SU-DHL-6 (cell line): ENCODE results near the gene OSGEPL1.
"Not testable (repeated sequence)": the region's sequence is repeated elsewhere in the genome, so short reads cannot be mapped to it uniquely, and the experiment has no call there.

Experiments used
- H2AFZ ChIP-seq: fragments of 200-600 bp; sonication (generic); 2 replicates; pipeline ENCODE4 v1.6.1; 2014; ENCODE audit warnings: low read depth, mild to moderate bottlenecking, moderate library complexity, mixed read lengths, antibody characterized with exemption, low read length; ENCODE audit not compliant: severe bottlenecking
- H3F3A ChIP-seq: fragments of 200-600 bp; shearing (Covaris generic); 2 replicates; pipeline ENCODE4 v1.6.0; 2016; ENCODE audit warnings: antibody characterized with exemption, mild to moderate bottlenecking; ENCODE audit not compliant: insufficient read depth
- H3K27ac ChIP-seq: fragments of 200-600 bp; sonication (generic); 2 replicates; pipeline ENCODE4 v1.5.1; 2016; ENCODE audit warnings: low read depth, mild to moderate bottlenecking, low read length, moderate library complexity, mixed read lengths
- H3K27me3 ChIP-seq: fragments of 200-600 bp; sonication (generic), shearing (Covaris generic); 2 replicates; pipeline ENCODE4 v1.6.0; 2014; ENCODE audit warnings: mild to moderate bottlenecking, low read length
- H3K36me3 ChIP-seq: fragments of 200-600 bp; sonication (generic); 2 replicates; pipeline ENCODE4 v1.6.1; 2014; ENCODE audit warnings: mild to moderate bottlenecking, low read length, mixed read lengths
- H3K4me2 ChIP-seq: fragments of 300-600, 200-600 bp; shearing (Covaris generic), sonication (generic); 2 replicates; pipeline ENCODE4 v1.6.0; 2014; ENCODE audit warnings: low read length, low read depth, mild to moderate bottlenecking; ENCODE audit not compliant: poor library complexity, severe bottlenecking
- H3K4me3 ChIP-seq: fragments of 200-600 bp; sonication (generic); 2 replicates; pipeline ENCODE4 v1.5.1; 2014; ENCODE audit warnings: antibody characterized with exemption, low read length, mild to moderate bottlenecking, mixed read lengths; ENCODE audit not compliant: insufficient read depth, poor library complexity, severe bottlenecking
- H3K79me2 ChIP-seq: fragments of 200-600 bp; sonication (generic); 2 replicates; pipeline ENCODE4 v1.6.1; 2014; ENCODE audit warnings: mild to moderate bottlenecking, low read length, moderate library complexity; ENCODE audit not compliant: insufficient read depth
- H3K9ac ChIP-seq: fragments of 200-600 bp; sonication (generic); 2 replicates; pipeline ENCODE4 v1.7.0; 2014; ENCODE audit warnings: mild to moderate bottlenecking, low read length
- H3K9me2 ChIP-seq: fragments of 200-600 bp; sonication (generic); replicated peaks from 2 replicates; pipeline ENCODE4 v1.6.1; 2014; ENCODE audit warnings: low read length; ENCODE audit not compliant: insufficient read depth
- H3K9me3 ChIP-seq: fragments of 200-600 bp; sonication (generic); 2 replicates; pipeline ENCODE4 v1.6.1; 2014; ENCODE audit warnings: low read length, mixed read lengths; ENCODE audit not compliant: insufficient read depth
- H4K20me1 ChIP-seq: fragments of 200-600 bp; sonication (generic); 2 replicates; pipeline ENCODE4 v1.6.1; 2014; ENCODE audit warnings: low read depth, mild to moderate bottlenecking, antibody characterized with exemption, low read length, moderate library complexity, mixed read lengths
- EZH2phosphoT487 ChIP-seq: fragments of 200-600 bp; sonication (generic), shearing (Covaris generic); conservative IDR thresholded peaks from 2 replicates; pipeline ENCODE4 v1.6.1; 2018; ENCODE audit warnings: mild to moderate bottlenecking, antibody characterized with exemption, low read length, moderate library complexity, mixed read lengths
- TF ChIP-seq, protein P1 (sequence below): fragments of 200-600 bp; sonication (generic); IDR thresholded peaks from one replicate; pipeline ENCODE4 v1.5.1; 2017; ENCODE audit warnings: antibody characterized with exemption, mild to moderate bottlenecking, low read length, moderate library complexity; ENCODE audit not compliant: insufficient read depth, poor library complexity, severe bottlenecking

The OSGEPL1 gene

GRCh38 chr2:189762229-189762550 is 402 bp downstream of the OSGEPL1 start:
- Histone ChIP-seq H4K20me1 (no peaks in the 10 kb centered on the region), H3K27ac (peak overlapping the region; percentile 98)

DNA sequence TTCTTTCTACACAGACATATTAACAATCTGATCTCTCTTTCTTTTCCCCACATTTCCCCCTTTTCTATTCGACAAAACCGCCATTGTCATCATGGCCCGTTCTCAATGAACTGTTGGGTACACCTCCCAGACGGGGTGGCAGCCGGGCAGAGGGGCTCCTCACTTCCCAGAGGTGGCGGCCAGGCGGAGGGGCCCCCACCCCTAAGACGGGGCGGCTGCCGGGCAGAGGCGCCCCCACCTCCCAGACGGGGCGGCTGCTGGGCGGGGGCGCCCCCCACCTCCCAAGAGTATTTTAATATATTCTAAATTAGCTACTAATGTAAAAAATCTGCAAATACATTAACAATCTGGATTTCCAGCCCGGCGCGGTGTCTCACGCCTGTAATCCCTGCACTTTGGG is 2.4 kb downstream of the OSGEPL1 start:
- not testable (repeated sequence) for H3K4me2 ChIP-seq, H4K20me1 ChIP-seq, H2AFZ ChIP-seq, H3K9me3 ChIP-seq, H3K4me3 ChIP-seq, H3K27ac ChIP-seq, H3K79me2 ChIP-seq, H3K9me2 ChIP-seq, H3K36me3 ChIP-seq, H3K9ac ChIP-seq, H3K27me3 ChIP-seq
- H3F3A ChIP-seq: peaks cover 34% of the 10 kb centered on the region

More at GRCh38 chr2:189762229-189762550, 402 bp downstream of the OSGEPL1 start:
- Histone ChIP-seq H3K36me3 (peaks cover 2% of the 10 kb centered on the region; the same call in 1 of the 2 replicates), H3K79me2 (peaks cover 8% of the 10 kb centered on the region; the same call in 1 of the 2 replicates), H2AFZ (peak overlapping the region; percentile 89), H3K27me3 (no peaks in the 10 kb centered on the region), H3K4me2 (peak overlapping the region; percentile 98), H3K4me3 (peak overlapping the region; percentile 86), H3F3A (peaks cover 39% of the 10 kb centered on the region), H3K9me2 (no peaks in the 10 kb centered on the region), H3K9ac (peak overlapping the region; percentile 92), H3K9me3 (no peaks in the 10 kb centered on the region)
- TF ChIP-seq, protein P1, sequence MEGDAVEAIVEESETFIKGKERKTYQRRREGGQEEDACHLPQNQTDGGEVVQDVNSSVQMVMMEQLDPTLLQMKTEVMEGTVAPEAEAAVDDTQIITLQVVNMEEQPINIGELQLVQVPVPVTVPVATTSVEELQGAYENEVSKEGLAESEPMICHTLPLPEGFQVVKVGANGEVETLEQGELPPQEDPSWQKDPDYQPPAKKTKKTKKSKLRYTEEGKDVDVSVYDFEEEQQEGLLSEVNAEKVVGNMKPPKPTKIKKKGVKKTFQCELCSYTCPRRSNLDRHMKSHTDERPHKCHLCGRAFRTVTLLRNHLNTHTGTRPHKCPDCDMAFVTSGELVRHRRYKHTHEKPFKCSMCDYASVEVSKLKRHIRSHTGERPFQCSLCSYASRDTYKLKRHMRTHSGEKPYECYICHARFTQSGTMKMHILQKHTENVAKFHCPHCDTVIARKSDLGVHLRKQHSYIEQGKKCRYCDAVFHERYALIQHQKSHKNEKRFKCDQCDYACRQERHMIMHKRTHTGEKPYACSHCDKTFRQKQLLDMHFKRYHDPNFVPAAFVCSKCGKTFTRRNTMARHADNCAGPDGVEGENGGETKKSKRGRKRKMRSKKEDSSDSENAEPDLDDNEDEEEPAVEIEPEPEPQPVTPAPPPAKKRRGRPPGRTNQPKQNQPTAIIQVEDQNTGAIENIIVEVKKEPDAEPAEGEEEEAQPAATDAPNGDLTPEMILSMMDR: no peak
- TF ChIP-seq EZH2phosphoT487: no peak

- Histone ChIP-seq H3K79me2 (peaks cover 6% of the 10 kb centered on the region; the same call in 1 of the 2 replicates), H3K36me3 (peaks cover 6% of the 10 kb centered on the region; the same call in 1 of the 2 replicates), H4K20me1 (no peaks in the 10 kb centered on the region), H3K9me3 (no peaks in the 10 kb centered on the region), H2AFZ (no peak overlapping the region), H3F3A (peaks cover 3% of the 10 kb centered on the region; the same call in 1 of the 2 replicates), H3K4me2 (no peak overlapping the region), H3K9me2 (no peaks in the 10 kb centered on the region), H3K27ac (no peak overlapping the region), H3K4me3 (no peak overlapping the region), H3K9ac (no peak overlapping the region), H3K27me3 (no peaks in the 10 kb centered on the region)
- no peak for TF ChIP-seq EZH2phosphoT487
- TF ChIP-seq, protein P1: no peak
Measured at GRCh38 chr2:189756311-189756952, 6.2 kb downstream of the OSGEPL1 start.

DNA sequence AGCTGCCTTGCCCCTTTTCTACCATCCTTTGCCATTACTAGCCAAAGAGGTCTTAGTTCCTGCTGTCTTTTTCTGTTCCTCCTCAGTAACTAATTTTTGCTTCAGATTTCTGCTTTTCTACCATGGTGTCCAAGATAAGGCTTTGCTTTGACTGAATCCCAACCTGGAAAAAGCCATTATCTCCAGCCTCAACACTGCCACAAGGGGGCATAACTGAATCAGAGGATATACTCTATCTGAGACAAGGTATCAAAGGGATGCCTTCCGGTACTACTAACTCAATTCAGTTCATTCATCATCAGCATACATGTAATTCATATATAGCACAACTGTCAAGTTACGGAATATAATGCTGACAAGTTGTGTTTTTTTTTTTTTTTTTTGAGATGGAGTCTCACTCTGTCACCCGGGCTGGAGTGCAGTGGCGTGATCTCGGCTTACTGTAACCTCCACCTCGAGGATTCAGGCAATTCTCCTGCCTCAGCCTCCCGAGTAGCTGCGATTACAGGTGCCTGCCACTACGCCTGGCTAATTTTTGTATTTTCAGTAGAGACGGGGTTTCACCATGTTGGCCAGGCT is 11.4 kb downstream of the OSGEPL1 start:
- Histone ChIP-seq H3K9me2 (no peaks in the 10 kb centered on the region), H3K9ac (no peak overlapping the region), H2AFZ (no peak overlapping the region), H4K20me1 (no peaks in the 10 kb centered on the region), H3K27me3 (no peaks in the 10 kb centered on the region), H3K79me2 (no peaks in the 10 kb centered on the region), H3K36me3 (peaks cover 8% of the 10 kb centered on the region; the same call in 1 of the 2 replicates), H3F3A (peaks cover 6% of the 10 kb centered on the region; the same call in 1 of the 2 replicates), H3K4me2 (no peak overlapping the region), H3K9me3 (no peaks in the 10 kb centered on the region), H3K4me3 (no peak overlapping the region), H3K27ac (no peak overlapping the region)
- no peak for TF ChIP-seq EZH2phosphoT487
- TF ChIP-seq, protein P1: peak; percentile 67
